Activated B cell treated with CpG ODN at 0.5 μM for 24 hours (primary cell): ENCODE measurements around the gene MT1B. TPM values are rescaled to one million over a fixed set of nuclear protein-coding genes. Genes with fewer than 3 reads are reported as not detected.

Experiments used
- ATAC-seq: fragments of 200-7000 bp; cut with Tn5 transposase; one replicate; pipeline ENCODE4 v1.10.0; 2021; ENCODE audit warnings: low read depth, mild to moderate bottlenecking, moderate library complexity
- CTCF ChIA-PET: fragments of 350-600 bp; sonication (Branson Sonifier 250); formaldehyde crosslinking; loops from one replicate; lab custom pipeline; 2021; ENCODE audit warnings: antibody characterized with exemption; lab: Charles Lee
- POLR2A ChIA-PET: fragments of 350-600 bp; sonication (Branson Sonifier 250); formaldehyde crosslinking; loops from one replicate; lab custom pipeline; 2021; ENCODE audit warnings: antibody characterized with exemption; lab: Charles Lee
- DNase-seq: peaks from one replicate; pipeline ENCODE4 v3.0.0; 2022
- H3K27ac Mint-ChIP-seq: one replicate; pipeline ENCODE4 v1.8.0; 2020; ENCODE audit warnings: mixed read lengths
- H3K27me3 Mint-ChIP-seq: one replicate; pipeline ENCODE4 v1.8.0; 2021; ENCODE audit warnings: mixed read lengths
- H3K36me3 Mint-ChIP-seq: one replicate; pipeline ENCODE4 v1.8.0; 2021; ENCODE audit warnings: low read depth, mixed read lengths
- H3K4me1 Mint-ChIP-seq: one replicate; pipeline ENCODE4 v1.8.0; 2021; ENCODE audit warnings: mixed read lengths
- H3K4me3 Mint-ChIP-seq: one replicate; pipeline ENCODE4 v1.8.0; 2020; ENCODE audit warnings: mild to moderate bottlenecking, mixed read lengths
- H3K9me3 Mint-ChIP-seq: one replicate; pipeline ENCODE4 v1.8.0; 2020; ENCODE audit warnings: mixed read lengths
- CTCF ChIP-seq: fragments of 200-600 bp; IDR thresholded peaks from one replicate; pipeline ENCODE4 v1.8.0; 2022; ENCODE audit warnings: antibody characterized with exemption, mild to moderate bottlenecking
- intact Hi-C: fragments of 100-400 bp; cut with micrococcal nuclease; formaldehyde crosslinking; loops from one replicate; pipeline ENCODE4 v1.15.1; 2024
- total RNA-seq: library from RNA; stranded (reverse); gene quantifications from 2 replicates; pipeline ENCODE4 v1.2.3, GENCODE V29; 2022

The MT1B gene
- total RNA-seq, 1 donor from 2014 or later, result not detected

GRCh38 chr16:56684256-56684925, 32.7 kb downstream of the MT1B start:
- no peaks in the 10 kb centered on the region for H3K9me3 Mint-ChIP-seq
- no peak for TF ChIP-seq CTCF
- ATAC-seq, result no peak
- DNase-seq, result no peak
- H3K27ac Mint-ChIP-seq, result no peak overlapping the region
- intact Hi-C loops, result loop anchor here (5.0 kb wide), 3 partner anchors 42 to 167 kb away; no protein-coding TSS in a partner anchor
- CTCF ChIA-PET, result interaction anchor here (1.2 kb wide), 1 partner anchor 18 kb away, joined by 3 read pairs; no protein-coding TSS in a partner anchor
- H3K4me3 Mint-ChIP-seq, result no peak overlapping the region
- peaks cover 11% of the 10 kb centered on the region for H3K4me1 Mint-ChIP-seq
- POLR2A ChIA-PET, result no interaction called here
- peaks cover 8% of the 10 kb centered on the region for H3K27me3 Mint-ChIP-seq
- H3K36me3 Mint-ChIP-seq, result no peaks in the 10 kb centered on the region

- Mint-ChIP-seq H3K4me1 (peaks cover 11% of the 10 kb centered on the region), H3K27me3 (peaks cover 8% of the 10 kb centered on the region), H3K27ac (no peak overlapping the region), H3K9me3 (no peaks in the 10 kb centered on the region), H3K36me3 (no peaks in the 10 kb centered on the region), H3K4me3 (no peak overlapping the region)
- DNase-seq (no peak), ATAC-seq (no peak)
- ChIA-PET CTCF (interaction anchor here (1.2 kb wide), 1 partner anchor 17 kb away, joined by 3 read pairs; no protein-coding TSS in a partner anchor), POLR2A (no interaction called here)
- intact Hi-C loops, result loop anchor here (5.0 kb wide), 3 partner anchors 43 to 168 kb away; no protein-coding TSS in a partner anchor
- TF ChIP-seq CTCF, result no peak
Observed at GRCh38 chr16:56684926-56685590, 33.4 kb downstream of the MT1B start.

- intact Hi-C loops, result no loop called here
- no peak for DNase-seq
Observed at GRCh38 chr16:56686758-56687157, 35.1 kb downstream of the MT1B start.

GRCh38 chr16:56688762-56689161, 37.1 kb downstream of the MT1B start:
- ChIA-PET CTCF (no interaction called here), POLR2A (interaction anchor here (0.5 kb wide), 1 partner anchor 108 kb away, joined by 6 read pairs; no protein-coding TSS in a partner anchor)
- Mint-ChIP-seq H3K4me3 (no peak overlapping the region), H3K9me3 (peaks cover 3% of the 10 kb centered on the region), H3K27ac (no peak overlapping the region), H3K27me3 (peaks cover 12% of the 10 kb centered on the region), H3K36me3 (no peaks in the 10 kb centered on the region), H3K4me1 (no peaks in the 10 kb centered on the region)
- TF ChIP-seq CTCF, result no peak
- intact Hi-C loops, result no loop called here
- ATAC-seq (no peak), DNase-seq (no peak)

More at GRCh38 chr16:56686758-56687157, 35.1 kb downstream of the MT1B start:
- ATAC-seq, result no peak
- no peak for TF ChIP-seq CTCF
- Mint-ChIP-seq H3K36me3 (no peaks in the 10 kb centered on the region), H3K4me3 (no peak overlapping the region), H3K9me3 (peaks cover 3% of the 10 kb centered on the region), H3K27ac (no peak overlapping the region), H3K27me3 (peaks cover 12% of the 10 kb centered on the region), H3K4me1 (peaks cover 4% of the 10 kb centered on the region)
- ChIA-PET POLR2A (interaction anchor here (0.6 to 0.7 kb wide), 2 partner anchors 15 to 1025 kb away, joined by 3 read pairs; no protein-coding TSS in a partner anchor), CTCF (no interaction called here)

GRCh38 chr16:56689171-56689570, 37.5 kb downstream of the MT1B start:
- DNase-seq (no peak), ATAC-seq (no peak)
- intact Hi-C loops, result no loop called here
- Mint-ChIP-seq H3K9me3 (peaks cover 3% of the 10 kb centered on the region), H3K27ac (no peak overlapping the region), H3K4me1 (no peaks in the 10 kb centered on the region), H3K27me3 (peaks cover 12% of the 10 kb centered on the region), H3K4me3 (no peak overlapping the region), H3K36me3 (no peaks in the 10 kb centered on the region)
- CTCF ChIA-PET, result no interaction called here
- POLR2A ChIA-PET, result no interaction called here
- no peak for TF ChIP-seq CTCF
